Liver (tissue), 3 donors: ENCODE results near the gene UPK3B.
"Not testable (repeated sequence)": the region's sequence is repeated elsewhere in the genome, so short reads cannot be mapped to it uniquely, and the experiment has no call there.

Source experiments
- RAD21 ChIP-seq, 2 donors: IDR thresholded peaks; 2 replicates each; pipeline ENCODE4 v1.6.1; 2016; ENCODE audit warnings: antibody characterized with exemption in 2 of 2, mild to moderate bottlenecking in 2 of 2
- SP1 ChIP-seq: IDR thresholded peaks from 2 replicates; pipeline ENCODE4 v1.6.1; 2018; ENCODE audit warnings: antibody characterized with exemption, mild to moderate bottlenecking
- TF ChIP-seq, protein P1 (sequence below): fragments of 150-350 bp; IDR thresholded peaks from 2 replicates; pipeline ENCODE4 v1.5.1; 2017; ENCODE audit warnings: improper control_type of control experiment, low read depth, low read length; ENCODE audit not compliant: missing input control
- donor health status: healthy.
- donor health status: healthy.

DNA sequence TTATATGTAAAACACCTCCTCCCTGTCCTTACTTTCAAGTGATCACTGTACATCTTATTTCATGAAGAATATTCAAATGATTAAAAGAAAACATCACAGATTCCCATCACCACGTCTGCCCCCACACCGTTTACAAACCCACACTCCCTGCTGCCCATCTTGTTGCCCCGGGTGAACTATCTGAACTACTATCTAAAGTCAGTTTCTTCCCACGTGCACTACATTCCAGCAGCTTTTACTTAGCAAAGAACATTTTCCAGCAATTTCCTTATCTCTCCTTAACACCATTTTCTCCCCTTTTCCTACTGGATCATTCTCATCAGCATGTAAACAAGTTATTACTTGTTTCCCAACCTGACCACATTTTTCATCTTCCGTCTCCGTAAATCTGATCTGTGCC is 49.3 kb downstream of the UPK3B start:
- not testable (repeated sequence) for TF ChIP-seq RAD21 (IDR thresholded peaks at IDR 0.05); SP1
- TF ChIP-seq, protein P1, sequence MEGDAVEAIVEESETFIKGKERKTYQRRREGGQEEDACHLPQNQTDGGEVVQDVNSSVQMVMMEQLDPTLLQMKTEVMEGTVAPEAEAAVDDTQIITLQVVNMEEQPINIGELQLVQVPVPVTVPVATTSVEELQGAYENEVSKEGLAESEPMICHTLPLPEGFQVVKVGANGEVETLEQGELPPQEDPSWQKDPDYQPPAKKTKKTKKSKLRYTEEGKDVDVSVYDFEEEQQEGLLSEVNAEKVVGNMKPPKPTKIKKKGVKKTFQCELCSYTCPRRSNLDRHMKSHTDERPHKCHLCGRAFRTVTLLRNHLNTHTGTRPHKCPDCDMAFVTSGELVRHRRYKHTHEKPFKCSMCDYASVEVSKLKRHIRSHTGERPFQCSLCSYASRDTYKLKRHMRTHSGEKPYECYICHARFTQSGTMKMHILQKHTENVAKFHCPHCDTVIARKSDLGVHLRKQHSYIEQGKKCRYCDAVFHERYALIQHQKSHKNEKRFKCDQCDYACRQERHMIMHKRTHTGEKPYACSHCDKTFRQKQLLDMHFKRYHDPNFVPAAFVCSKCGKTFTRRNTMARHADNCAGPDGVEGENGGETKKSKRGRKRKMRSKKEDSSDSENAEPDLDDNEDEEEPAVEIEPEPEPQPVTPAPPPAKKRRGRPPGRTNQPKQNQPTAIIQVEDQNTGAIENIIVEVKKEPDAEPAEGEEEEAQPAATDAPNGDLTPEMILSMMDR, result not testable (repeated sequence)
